GM21526 (cell line): ENCODE results near the gene LIFR.

ENCODE experiments used
- ATAC-seq: cut with Tn5 transposase; IDR thresholded peaks from one replicate; pipeline ENCODE4 v1.9.1; 2021; ENCODE audit warnings: moderate library complexity; ENCODE audit not compliant: unreplicated experiment, low FRiP score

LIFR gene

DNA sequence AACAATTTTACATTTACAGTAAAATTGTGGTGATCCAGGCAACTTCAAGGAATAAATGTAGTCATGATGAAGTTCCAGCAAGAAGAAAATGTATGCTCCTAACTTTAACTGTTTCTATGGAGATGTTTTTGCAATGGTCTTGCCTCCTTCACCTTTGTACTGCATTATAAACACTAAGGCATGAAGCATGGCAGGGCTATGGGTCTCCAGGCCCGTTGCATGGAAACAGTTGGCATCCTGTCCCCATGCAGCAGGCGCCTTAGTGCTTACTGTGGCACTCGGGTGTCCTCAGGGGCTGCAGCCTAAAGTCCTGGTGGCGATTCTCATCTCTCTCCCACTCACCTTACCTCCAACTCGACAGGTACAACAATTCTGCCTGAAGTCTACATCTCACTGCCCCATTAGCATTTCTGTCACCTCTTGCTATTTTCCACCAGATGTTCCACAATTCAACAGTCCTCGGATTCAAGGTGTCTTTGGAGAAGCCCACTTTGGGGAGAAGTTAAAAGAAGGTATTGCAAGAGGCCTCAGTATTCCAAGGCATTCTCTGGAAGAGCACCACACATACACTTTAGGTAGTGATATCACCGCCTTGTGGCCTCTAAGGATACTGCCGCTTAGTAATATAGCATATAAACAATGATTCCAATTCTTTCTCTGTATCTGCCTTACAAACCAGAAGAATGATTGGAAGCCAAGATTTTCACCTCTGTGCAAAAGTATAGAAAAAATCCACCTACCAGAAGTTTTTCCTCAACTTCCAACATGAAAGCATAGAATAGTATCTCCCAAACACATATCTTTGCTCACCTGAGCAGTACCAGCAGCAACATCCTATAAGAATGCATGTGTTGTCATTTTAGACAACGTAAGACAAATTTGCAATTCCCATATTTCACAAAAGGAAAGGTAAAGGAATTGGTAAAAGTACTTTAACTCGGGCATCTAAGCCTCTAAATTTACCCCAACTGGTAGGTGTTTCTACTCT, 5.1 kb downstream of the LIFR start:
- ATAC-seq = peak; percentile 63

DNA sequence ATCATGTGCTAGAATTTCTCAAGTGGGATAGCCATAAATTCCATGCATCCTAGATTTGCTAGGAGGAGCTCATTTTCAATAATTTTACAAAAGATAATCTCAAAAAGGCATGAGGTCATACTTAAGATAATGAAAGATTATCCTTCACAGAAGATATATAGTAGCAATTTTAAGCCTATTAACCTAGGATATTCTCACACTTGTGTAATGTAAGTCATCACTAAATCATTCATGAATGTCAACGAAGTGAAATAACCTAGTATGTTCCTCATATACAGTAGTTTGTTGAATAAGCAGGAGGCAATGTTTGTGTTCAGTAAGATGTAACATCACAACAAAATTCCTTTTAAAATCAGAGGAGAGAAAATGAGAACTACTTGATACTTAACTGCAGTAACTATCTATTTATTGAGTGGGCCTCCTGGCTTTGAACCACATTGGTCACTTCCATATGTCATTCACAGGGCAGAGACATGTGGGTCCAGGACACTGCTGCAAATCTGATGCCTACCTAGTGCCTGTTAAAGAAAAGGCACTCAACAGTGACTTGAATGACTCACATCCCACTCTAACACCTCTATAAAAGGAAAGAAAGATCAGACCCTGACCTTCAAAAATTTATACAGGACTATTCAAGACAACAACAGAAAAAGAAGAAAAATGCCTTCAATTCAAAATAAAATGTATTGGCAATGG, 8.2 kb downstream of the LIFR start:
- no peak for ATAC-seq

DNA sequence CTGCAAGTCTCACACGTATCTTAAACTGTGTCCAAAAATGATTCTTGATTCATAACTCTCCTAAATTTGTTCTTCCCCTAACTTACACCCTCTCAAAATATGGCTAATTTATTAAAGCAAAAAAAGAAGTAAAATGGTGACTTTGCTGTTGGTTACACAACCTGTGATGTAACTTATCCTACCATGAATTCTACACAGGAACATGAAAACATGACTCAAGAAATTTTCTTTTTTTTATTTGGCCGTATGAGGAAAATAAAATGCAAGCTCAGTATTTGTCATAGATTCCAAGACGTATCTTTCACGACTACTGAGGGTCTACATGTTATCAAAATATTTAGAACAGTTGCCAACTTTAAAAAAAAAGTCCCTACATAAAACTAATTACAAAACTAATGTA, 9.2 kb downstream of the LIFR start:
- ATAC-seq = no peak

DNA sequence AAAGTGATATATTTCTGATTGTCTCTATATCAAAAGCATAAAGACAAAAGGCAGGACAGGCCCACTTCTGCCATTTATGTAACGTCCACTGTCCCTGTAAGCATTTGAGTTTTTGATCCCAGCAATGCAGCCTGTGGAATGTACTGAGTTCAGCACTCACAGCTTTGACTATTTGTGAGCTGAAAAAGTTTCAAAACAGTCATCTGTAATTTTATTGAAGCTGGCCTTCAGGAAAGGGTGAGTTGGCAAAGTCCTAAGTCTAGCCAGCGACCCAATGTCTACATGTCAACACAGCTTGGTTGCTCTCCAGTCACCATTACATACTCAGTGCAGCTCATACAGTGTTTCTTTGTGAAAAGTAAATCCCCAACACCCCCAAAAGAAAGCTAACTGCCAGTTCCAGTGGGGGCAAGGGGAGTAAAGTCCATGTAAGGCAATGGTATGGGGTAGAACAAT, 9.7 kb downstream of the LIFR start:
- ATAC-seq = no peak

DNA sequence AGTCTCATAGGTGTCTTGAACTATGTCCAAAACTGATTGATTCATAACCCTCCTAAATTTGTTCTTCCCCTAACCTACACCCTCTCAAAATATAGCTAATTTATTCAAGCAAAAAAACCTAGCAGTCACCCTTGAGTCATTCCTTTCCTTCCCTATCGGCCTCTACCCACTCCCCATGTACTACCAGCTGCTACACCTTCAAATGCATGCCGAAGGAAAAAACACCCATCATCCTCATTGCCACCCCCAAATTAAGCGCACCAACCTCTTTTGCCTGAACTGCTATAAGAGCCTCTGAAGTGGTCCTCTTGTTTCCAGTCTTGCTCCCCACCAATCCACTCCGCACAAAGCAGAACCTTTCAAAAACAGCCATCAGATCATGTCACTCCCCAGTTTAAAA, 12.6 kb downstream of the LIFR start:
- no peak for ATAC-seq

- no peak for ATAC-seq
Measured at GRCh38 chr5:38543074-38543473, 13.4 kb downstream of the LIFR start.

DNA sequence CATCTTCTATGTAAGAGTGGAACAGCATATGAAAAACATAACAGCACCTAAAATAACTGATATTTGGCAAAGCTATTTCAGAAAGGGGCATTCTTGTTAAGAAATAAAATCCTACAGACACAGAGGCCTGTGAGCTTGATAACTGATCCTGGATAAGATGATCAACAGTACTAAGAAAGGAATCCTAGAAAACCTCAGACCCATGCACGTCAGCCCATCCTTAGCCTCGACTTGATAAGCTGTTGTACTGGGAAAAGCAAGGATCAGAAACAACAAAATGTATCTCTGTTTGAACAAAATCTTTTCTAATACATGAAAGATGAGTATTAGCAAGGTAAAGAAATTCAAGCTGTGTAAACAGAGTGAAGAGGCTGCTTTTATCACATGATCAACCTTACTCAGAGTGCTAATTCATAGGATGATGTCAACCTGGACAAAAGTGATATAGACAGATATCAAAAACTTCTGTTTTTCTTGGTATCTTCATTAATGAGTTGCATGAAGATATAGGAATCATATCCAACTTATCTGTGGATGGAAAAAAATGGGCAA, 15.2 kb downstream of the LIFR start:
- no peak for ATAC-seq

DNA sequence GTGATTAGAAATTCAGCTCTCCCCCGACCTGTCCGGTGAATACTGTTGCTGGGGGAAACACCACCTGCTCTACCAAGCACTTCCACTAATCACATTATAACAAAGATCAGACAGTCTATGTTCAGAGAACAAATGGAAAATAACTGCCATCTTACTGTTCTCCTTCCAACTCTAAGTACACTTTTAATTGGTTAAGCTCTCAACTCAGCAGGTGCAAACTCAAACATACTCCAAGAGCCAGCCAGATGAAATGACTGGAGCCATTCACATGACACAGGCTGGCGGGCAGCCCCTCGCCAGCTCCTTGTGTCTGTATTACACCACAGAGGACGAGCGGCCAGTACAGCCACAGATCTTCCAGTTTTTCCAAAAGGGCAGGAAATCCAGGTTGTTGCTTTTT, 16.1 kb downstream of the LIFR start:
- no peak for ATAC-seq

DNA sequence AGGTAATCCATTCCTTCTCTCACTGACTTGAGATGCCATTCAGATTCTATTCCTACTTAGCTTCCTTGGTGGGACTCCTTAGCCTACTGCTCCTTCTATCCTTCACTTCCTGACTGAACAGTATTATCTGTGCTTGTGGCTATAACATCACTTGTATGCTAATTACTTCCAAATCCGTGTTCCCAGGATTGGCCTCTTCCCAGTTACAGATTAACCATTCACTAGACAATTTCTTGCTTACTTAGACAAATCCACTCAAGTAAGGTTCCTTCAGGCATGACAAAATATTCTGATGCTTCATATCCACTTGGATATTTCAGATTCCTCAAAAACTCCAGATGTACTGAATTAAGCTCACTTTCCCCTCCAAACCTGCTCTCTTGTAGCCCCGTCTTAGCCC, 18.3 kb downstream of the LIFR start:
- ATAC-seq = no peak

DNA sequence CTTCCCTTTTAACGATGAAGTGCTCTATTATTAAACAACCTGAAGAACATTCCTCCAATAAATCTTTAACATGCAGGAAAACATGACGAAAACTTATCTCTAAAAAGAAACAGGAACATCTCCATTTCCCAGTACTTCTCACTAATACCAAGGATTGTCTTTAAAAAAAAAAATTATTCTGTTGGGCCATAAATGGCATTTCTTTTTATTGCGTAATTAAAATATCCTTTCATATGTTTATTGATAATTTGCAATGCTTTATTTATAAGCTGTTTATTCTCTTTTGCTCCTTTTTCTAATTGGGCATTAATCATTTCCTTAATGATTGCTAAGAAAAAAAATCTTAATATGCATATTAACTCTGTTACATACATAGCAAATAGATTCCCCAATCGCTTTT, 18.9 kb downstream of the LIFR start:
- ATAC-seq = no peak

GRCh38 chr5:38536968-38537367, 19.5 kb downstream of the LIFR start:
- ATAC-seq = no peak

DNA sequence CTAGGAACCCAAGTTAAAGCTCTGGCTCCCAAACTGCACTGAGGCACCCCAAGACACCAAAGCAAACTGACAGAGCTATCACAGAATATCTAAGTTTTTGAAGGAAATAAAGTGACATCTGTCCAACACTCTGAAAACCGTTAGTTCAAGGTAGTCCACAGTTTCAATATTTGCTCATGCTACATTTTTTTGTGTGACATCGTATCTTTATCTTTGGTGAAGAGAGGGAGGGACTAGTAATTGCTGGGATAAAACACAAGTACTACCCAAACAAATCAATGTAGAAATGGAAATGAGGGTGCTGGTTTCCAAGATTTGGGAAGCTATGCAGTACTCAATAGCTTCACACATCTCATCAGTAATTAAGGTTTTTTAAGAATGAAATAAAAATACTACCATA, 20.6 kb downstream of the LIFR start:
- no peak for ATAC-seq

DNA sequence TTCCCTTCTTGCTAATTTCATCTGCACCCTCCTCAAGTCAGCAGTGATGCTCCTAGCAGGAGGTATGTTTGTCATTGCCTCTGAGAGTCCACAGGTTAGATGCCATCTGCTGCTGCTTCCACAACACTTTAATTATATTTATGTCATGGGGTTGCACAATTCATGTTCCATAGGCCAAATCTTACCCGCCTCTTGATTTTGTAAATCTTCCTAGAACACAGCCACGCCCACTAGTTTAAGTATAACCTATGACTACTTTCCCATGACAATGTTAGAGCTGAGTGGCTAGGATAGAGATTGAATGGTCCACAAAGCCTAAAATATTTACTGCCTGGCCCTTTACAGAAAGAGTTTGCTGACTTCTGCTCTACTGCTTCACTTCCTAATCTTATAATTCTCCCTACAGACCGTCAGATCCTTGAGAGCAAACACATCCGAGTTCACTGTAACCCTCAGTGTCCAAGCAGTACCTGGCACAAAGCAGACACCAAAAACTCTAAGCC, 21.1 kb downstream of the LIFR start:
- ATAC-seq = no peak

GRCh38 chr5:38534156-38534453, 22.3 kb downstream of the LIFR start:
- ATAC-seq = no peak

GRCh38 chr5:38533286-38534155, 22.9 kb downstream of the LIFR start:
- no peak for ATAC-seq

- ATAC-seq = no peak
Measured at GRCh38 chr5:38532165-38532669, 24.2 kb downstream of the LIFR start.

DNA sequence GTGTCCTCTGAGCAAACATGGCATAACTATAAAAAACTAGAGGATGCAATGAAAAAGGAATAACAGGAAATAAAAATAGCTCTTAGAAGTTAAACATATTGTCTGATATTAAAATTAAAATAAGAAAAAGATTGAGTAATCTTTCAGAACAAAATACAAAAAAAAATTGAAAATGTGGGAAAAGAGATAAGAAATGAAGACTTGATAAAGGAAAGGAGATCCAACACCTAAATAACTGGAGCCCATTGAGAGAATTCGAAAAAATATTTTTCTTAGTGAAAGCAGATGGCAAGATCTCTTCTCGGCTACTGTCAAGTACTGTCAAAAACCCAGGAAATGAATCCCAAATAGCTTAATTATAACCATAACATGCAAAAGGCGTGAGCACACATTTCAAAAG, 24.9 kb downstream of the LIFR start:
- ATAC-seq = no peak

- no peak for ATAC-seq
Measured at GRCh38 chr5:38529955-38530646, 26.3 kb downstream of the LIFR start.

- ATAC-seq = no peak
Measured at GRCh38 chr5:38528162-38528703, 28.2 kb downstream of the LIFR start.
